Fibroblast of lung (primary cell): Measurements from ENCODE around the gene SLIT1.

ENCODE experiments used
- CTCF ChIP-seq, 2 donors: IDR thresholded peaks in 1 of 2; conservative IDR thresholded peaks in 1 of 2; 1 replicate in 1 of 2; 2 replicates in 1 of 2; pipeline ENCODE4 v1.5.1; 2011 to 2012; ENCODE audit warnings: low read length in 2 of 2, control low read depth in 1 of 2, inconsistent platforms in 1 of 2, low read depth in 1 of 2, mild to moderate bottlenecking in 1 of 2
- EZH2 ChIP-seq: IDR thresholded peaks from 2 replicates; pipeline ENCODE4 v1.5.1; 2012; ENCODE audit warnings: low read length, control low read depth, mild to moderate bottlenecking; ENCODE audit errors: missing control alignments

GRCh38 chr10:97029271-97029670 is 156.5 kb downstream of the SLIT1 start:
- TF ChIP-seq CTCF (conservative IDR thresholded peaks at IDR 0.05 in 1 of 2, IDR thresholded peaks at IDR 0.05 in 1 of 2; ENCODE audit: low read depth in 1 of 2, low read length in 2 of 2) (no peak), EZH2 (no peak)
